ENCODE measurements around the gene TPCN1.

TPCN1 gene

DNA sequence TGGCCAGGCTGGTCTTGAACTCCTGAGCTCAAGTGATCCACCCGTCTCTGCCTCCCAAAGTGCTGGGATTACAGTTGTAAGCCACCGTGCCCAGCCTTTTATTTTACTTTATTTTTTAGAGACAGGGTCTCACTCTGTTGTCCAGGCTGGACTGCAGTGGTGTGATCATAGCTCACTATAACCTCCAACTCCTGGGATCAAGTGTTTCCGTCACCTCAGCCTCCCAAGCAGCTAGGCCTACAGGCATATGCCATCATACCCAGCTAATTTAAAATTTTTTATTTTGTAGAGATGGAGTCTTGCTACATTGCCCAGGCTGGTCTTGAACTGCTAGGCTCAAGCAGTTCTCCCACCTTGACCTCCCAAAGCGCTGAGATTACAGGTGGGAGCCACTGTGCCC lies 3.7 kb downstream of the TPCN1 start:
- H3K4me3 ChIP-seq (ENCODE audit: low read depth, low read length) = no peak overlapping the region
- TF ChIP-seq CTCF (IDR thresholded peaks at IDR 0.05; ENCODE audit: control insufficient read depth, extremely low read depth, insufficient read depth) = no peak
- DNase-seq (ENCODE audit: low read depth) = no peak

DNA sequence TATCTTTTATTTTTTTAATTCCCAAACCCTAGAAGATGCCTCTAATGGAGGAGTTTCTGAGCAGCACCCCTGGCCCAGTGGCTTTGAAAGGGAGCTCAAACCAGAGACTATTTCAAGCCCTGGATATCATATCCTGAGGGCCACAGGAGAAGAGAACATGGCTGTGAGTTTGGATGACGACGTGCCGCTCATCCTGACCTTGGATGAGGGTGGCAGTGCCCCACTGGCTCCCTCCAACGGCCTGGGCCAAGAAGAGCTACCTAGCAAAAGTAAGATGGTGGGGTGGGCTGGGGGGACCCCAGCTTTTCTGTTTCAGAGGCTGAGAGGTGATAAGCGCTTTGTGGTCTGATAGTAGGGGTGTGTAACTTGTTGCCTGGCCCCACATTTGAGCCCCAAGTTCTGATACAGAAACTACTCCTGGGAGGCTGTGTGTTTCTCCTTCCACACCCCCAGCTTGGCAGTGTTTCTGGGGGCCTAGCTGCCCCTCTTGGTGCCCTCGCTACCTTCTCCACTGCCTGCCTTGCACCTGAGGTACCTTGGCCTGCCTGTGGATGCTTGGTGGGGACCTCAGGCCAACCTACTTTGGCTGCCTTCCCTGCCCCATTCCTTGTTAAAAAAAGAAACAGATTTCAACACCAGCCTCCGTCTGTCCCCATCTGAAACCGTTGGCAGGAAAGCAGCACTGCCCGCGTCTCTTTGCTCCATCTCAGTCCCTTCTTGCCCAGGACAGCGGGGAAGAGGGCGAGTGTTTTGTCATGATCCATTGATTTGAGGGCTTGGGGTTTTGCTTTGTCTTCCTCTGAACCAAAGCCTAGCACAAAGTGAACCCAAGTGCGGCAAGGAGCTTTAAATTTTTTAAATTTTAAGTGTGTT lies 5.7 kb downstream of the TPCN1 start:
- no peak for DNase-seq (ENCODE audit: low read depth)
- no peak for TF ChIP-seq CTCF (IDR thresholded peaks at IDR 0.05; ENCODE audit: control insufficient read depth, extremely low read depth, insufficient read depth)
- no peak overlapping the region for H3K4me3 ChIP-seq (ENCODE audit: low read depth, low read length)

DNA sequence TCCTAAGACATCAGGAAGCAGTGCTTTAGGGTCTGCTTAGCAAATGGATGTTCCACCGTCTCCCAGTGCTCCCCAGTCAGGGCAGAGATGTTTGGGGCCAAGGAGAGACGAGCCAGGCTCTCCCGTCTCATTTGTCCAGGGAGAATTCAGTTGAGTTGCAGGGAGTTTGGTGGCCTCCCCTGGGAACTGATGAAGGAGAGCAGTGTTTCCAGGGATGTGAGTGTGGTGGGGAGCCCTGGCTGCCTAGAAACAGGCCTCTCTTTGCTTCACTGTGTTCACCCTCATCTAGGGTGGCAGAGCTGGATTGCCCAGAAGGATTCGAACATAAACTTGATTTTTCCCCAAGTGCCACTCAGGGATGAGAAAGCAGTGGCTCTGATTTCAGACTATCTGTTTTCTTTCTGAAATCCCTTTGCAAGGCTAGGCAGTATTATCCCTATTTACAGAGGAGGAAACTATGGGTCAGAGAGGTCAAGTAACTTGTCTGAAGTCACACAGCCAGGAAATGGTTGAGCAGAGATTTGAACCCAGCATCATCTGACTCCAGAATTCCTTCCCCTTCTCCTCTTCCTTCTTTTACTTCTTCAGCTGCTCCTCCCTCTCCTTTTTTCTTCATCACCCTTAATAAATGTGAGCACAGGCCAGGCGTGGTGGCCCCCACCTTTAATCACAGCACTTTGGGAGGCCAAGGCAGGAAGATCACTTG lies 6.6 kb downstream of the TPCN1 start:
- no peak overlapping the region for H3K4me3 ChIP-seq (ENCODE audit: low read depth, low read length)
- no peak for DNase-seq (ENCODE audit: low read depth)
- TF ChIP-seq CTCF (IDR thresholded peaks at IDR 0.05; ENCODE audit: control insufficient read depth, extremely low read depth, insufficient read depth) = no peak

DNA sequence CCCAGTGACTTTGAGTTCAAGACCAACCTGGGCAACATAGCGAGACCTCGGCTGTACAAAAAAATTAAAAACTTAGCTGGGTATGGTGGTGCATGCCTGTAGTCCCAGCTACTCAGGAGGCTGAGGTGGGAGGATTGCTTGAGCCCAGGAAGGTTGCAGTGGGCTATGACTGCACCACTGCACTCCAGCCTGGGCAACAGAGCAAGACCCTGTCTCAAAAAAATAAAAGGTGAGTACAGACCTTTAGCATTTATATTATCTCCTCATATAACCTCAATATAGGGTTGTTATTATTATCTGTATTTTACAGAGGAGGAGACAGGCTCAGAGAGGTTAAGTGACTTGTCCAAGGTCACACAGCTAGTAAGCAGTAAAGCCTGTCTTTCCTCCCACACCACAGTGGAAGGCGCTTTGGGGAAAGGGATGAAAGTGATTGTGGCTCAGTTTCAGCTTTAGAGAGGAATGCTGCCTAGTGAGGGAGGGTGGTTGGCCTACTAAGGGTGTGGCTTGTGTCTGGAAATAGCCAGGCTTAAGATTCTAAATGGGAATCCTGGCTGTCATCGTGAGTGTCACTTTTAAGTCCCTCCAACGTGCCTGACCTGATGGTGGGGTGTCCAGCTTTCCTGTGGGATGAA lies 7.2 kb downstream of the TPCN1 start:
- no peak overlapping the region for H3K4me3 ChIP-seq (ENCODE audit: low read depth, low read length)
- TF ChIP-seq CTCF (IDR thresholded peaks at IDR 0.05; ENCODE audit: control insufficient read depth, extremely low read depth, insufficient read depth) = no peak
- DNase-seq (ENCODE audit: low read depth) = no peak

DNA sequence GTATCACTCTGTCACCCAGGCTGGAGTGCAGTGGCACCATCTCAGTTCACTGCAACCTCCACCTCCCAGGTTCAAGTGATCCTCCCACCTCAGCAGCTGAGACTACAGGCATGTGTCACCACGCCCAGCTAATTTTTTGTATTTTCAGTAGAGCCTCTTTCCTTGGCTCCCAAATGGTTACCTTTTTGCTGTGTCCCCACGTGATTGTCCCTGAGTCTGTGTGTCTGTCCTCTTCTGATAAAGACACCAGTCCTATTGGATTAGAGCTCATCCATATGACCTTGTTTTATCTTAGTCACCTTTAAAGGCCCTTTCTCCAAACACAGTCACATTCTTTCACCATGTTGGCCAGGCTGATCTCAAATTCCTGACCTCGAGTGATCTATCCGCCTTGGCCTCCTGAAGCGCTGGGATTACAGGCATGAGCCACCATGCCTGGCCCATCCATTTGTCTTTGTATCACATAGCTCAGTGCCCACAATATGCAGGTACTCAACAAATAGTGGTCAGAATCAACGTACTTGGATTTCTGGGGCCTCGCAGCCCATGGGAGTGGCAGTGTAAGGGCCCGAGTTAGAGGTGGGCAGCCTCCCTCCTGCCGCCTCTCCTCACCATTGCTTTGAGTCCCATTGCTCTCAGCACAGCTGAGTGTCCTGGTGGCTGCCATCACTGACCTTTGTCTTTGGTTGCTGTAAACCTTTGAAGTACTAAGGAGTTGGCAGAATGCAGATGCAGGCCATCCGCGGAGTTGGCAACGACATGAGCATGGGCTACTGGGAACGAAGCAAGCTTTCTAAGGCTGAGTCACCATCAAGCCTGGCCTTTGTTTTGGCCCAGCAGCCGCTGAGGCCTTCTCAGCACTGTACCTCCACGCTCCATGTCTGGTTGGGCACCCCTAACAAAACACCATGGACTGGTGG lies 9.3 kb downstream of the TPCN1 start:
- DNase-seq (ENCODE audit: low read depth) = no peak
- H3K4me3 ChIP-seq (ENCODE audit: low read depth, low read length) = no peak overlapping the region
- TF ChIP-seq CTCF (IDR thresholded peaks at IDR 0.05; ENCODE audit: control insufficient read depth, extremely low read depth, insufficient read depth) = no peak

Measured in LNCaP clone FGC (cell line).